GM18505 (cell line): ENCODE measurements around the gene HHATL.

ENCODE experiments used
- ATAC-seq: cut with Tn5 transposase; IDR thresholded peaks from one replicate; pipeline ENCODE4 v1.9.1; 2021; ENCODE audit not compliant: unreplicated experiment
- POLR2A ChIP-seq: IDR thresholded peaks from 4 replicates; pipeline ENCODE4 v1.6.1; 2011; ENCODE audit warnings: borderline replicate concordance; ENCODE audit not compliant: insufficient read depth, insufficient read length; ENCODE audit errors: extremely low read depth

Gene HHATL

DNA sequence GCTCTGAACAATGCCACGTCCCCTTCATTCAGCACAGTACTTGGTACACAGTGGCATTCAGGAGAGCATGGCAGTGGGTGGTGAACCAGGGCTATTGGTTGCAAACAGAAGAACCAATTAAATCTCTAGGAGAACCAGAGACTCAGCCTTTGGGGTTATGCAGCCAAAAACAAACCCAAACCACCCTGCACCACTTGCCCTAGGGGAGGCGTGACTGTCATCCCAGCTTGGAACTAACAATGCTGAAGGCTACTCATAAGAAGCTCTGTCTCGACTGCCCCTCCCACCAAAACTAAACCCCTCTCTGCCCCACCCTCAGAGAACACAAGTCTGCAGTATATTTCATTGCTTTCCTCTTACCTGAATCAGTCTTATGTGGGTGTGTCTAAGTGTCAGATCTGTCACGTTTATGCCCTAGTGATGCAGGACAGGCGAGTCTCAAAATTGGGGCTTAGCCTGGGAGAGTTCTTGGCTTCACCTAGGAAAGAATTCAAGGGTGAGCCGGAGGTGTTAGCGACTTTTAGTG lies 32.5 kb downstream of the HHATL start:
- TF ChIP-seq POLR2A = no peak
- ATAC-seq = no peak

DNA sequence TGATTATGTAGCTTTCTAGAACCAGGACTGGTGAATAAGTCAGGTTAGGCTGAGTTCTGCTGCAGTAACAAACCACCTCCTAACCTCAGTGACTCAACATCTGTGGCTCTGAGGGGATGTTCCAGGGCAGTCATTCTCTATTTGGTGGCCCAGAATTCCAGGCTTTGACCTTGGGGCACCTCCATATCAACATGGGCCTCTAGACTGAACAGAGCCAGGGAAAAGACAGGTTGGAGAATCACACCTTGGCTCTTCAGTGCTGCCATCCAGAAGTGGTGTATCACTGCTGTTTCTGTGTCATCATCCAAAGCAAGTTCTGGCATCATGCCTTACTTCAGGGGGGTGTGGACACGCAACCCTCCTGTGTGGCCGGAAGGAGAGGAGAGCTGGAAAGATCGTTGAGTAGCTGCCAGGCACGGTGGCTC lies 33.8 kb downstream of the HHATL start:
- no peak for ATAC-seq
- no peak for TF ChIP-seq POLR2A

DNA sequence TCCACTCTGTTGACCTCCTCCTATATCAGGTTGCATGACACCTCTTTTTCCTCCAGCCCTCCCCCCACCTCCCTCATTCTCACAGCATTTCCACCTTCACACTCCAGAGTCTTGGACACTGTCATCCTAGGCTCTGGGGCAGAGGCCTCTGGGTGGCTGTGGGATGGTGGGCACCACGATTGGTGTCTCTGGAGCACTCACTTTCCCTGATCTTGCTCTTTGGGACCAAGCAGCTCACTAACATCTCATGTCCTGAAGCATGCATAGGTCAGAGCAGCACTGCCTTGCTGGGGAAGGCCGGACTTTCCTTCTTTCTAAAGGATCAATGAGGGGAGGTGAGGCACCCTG lies 34.2 kb downstream of the HHATL start:
- no peak for ATAC-seq
- TF ChIP-seq POLR2A = no peak

DNA sequence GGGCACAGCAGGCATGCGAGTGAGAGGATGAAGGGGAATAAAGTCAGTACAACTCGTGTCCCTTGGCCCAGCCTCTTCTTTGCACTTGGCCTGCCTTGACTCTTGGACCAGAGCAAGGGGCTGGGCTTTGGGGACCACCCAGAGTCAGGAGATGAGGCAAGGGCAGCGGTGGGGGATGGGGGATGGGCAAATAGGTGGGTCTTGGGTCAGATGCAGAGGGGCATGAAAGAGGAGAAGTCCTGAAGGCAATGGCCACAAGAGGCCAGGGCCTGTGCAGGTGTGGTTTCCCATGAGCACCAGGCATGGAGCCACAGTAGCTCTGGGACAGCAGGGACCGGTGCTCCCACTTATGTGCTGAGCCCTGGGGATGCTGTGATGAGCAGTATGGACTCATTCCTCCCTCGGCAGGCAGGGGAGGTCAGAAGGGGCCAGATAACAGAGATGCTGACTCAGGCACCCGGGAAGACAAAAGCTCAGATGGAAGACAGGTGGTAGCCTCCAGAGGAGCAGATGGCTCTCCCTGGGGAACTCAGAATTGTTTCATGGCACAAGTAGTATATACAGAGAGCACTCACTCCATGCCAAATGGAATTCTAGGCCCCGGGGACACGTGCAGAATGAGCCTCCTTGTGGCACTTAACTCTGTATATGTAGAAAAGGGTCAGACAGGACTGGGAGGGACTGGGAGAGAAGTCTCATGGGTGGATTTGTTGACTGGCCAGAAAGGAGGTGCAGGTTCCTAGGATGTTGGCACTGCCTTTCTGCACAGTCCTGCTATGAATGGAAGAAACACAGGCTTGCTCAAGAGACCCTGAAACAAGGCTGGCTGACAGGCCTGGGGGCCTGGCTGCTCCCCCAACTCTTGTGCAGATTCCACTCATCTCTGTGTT lies 34.8 kb downstream of the HHATL start:
- no peak for TF ChIP-seq POLR2A
- ATAC-seq = no peak

DNA sequence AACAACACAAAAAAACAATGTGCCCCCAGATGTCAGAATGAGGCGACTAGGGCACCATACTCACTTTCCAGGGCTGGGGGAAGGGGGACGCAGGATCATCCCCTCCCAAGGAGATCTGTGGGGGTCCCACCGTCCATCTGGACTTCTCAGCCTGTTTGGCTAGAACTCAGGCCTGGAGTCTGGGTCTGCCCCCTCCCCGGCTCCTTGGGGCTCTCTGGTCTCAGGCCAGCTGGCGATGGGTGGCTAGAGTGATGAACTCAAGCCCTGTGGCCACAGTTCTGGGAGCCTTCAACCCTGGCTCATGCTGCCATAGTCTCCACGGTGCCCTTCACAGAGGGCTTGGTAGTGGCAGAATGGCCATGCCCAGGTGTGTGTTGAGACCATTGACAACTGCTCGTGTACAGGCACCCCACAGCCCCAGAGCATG lies 35.5 kb downstream of the HHATL start:
- ATAC-seq = no peak
- TF ChIP-seq POLR2A = no peak

DNA sequence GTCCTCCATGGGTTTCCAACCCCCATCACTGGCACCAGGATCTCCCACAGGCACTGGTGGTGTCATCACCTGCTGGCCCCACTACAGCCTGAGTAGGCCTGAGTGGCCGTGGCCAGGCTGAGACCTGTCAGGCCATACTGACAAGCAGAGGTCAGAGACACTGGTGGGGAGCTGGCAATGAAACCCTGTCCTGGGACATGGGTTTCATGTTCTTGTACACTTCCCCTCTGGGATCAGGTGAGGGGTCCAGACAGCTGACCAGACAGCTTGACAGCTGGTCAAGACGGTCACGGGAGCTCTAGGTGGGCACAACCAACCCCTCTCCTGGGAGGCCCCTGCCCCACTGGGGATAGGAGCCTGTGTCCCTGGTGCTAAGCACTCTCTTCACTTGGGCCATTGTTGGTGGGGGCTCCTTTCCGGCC lies 36.0 kb downstream of the HHATL start:
- ATAC-seq = no peak
- no peak for TF ChIP-seq POLR2A

DNA sequence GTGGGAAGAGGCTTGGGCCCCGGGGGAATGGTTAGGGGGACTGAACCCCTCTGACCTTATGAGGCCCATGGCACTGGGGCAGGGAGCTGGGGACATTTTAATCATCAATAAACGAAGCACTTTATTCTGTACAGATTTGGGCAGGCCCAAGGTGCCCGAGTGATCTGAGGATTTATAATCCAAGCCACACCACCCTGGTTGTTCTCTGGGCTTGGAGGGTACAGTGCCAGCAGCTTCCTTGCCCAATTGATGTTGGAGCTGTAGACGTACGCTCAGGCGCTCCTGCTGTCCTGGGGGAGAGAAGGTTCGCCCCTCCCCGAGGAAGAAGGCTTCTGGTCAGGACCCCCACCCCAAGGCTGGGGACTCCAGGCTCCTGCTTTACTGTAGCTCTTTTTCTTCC lies 36.6 kb downstream of the HHATL start:
- TF ChIP-seq POLR2A = no peak

DNA sequence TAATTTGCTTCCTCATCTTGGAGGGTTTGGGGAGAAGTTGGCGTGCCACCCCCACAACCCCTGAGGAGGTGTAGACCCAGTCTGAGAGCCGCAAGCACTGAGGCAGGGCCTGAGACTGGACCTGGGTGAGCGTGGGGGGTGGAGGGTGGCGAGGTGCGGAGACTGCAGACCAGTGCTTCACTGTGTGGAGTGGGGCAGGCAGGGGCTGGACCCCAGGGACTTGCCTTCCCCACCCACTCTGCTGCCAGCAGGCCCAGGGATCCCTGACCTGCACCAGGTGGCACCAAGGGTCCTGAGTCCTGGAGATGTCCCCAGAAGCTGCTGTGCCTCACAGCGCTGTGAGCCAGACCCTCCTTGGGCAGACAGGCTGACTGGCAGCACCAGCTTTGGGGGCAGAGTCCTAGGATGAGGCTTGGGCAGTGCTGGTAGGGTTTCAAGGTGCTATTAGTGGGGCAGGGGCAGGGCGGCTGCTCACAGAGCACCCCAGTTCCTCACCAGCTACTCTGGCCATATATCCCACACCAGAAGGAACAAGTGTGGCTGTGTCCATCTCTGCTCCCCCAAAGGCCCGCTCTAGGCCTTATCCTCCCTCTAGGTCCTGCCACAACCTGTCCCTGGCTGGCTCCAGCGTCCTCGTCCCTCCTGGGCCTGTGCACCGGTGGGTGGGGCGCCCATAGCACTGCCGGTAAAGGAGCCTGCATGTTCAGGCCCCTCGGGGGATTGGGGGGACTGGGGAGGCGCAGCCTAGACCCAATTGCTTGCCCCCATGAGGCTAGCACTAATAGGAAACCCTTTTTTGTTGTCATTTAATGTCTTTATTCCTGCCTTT lies 37.3 kb downstream of the HHATL start:
- ATAC-seq = no peak
- TF ChIP-seq POLR2A = no peak

More for the DNA sequence above, 36.6 kb downstream of the HHATL start:
- no peak for ATAC-seq

DNA sequence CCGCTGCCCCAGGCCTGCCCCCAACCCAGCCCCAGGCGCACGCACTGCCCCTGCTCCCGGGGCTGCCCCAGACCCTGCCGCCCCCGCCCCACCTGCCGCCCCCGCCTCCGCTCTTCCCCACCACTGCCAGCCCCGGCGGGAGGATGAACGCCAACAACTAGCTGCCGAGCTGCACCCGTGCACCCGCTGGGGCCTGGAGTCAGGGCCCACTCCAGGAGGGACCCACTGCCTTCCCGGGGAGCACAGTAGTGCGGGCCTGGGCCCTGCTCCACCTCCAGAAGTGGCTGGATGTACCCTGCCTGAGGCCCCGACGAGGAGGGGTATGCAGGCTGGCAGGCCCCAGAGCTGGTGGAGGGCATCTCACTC lies 38.2 kb downstream of the HHATL start:
- no peak for TF ChIP-seq POLR2A
- ATAC-seq = no peak

DNA sequence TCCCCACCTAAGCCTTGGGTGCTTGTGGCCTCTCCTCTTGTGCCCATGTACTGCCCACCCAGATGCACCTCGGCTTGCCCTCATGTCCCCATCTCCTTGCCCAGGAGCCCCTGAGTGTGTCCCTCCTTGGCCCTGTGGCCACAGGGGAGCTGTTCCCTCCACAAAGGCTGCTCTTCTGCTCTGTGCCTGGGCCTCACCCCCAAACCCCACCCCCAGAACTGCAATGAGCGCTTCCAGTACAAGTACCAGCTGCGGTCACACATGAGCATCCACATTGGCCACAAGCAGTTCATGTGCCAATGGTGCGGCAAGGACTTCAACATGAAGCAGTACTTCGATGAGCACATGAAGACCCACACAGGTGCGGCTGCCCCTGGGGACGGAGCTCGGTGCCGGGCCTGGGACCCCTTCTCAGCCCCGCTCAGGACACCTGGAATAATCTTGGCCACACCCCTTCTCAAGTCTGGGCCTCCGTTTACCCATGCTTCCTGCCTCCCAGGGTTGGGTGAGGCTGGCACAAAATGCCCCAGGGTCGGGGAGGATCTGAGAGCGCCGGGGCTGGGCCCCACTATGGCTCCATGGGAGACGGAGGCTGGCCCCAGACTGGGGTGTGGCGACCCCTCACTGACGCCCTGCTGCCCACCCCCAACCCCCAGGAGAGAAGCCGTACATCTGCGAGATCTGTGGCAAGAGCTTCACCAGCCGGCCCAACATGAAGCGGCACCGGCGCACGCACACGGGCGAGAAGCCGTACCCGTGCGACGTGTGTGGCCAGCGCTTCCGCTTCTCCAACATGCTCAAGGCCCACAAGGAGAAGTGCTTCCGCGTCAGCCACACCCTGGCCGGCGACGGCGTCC lies 38.8 kb downstream of the HHATL start:
- ATAC-seq = no peak

DNA sequence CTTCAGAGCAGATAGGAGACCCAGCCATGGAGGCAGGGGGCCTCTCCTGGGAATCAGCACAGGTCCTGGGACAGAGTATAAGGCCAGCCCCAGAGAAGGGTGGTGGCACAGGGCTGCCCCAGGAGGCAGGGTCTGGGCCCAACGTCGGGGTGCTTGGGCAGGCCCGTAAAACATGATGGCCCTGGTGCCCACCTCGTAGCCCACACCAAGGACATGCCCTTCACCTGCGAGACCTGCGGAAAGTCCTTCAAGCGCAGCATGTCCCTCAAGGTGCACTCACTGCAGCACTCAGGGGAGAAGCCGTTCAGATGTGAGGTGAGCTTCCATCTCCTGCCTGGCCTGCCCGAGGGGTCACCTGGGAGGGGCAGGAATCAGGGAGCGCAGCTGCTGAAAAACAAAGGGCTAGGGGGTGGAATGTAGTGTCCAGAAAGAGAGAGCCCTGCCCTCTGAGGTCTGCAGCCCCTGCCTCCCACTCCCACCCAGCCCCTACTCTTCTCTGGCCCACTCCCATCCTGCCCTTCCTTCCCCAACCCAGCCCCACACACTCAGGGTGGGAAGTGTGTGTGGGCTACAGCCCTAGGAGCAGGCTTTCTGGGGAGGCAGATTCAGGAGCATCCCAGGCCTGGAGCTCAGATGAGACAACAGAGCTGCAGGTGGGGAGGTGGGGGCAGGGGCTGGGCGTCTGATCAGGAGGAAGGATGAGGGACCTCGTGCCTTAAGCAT lies 39.6 kb downstream of the HHATL start:
- no peak for ATAC-seq
- no peak for TF ChIP-seq POLR2A

More for the DNA sequence above, 38.8 kb downstream of the HHATL start:
- TF ChIP-seq POLR2A = no peak
